IMR-90 (cell line): Measurements from ENCODE around the gene MUC21. TPM values are rescaled to one million over a fixed set of nuclear protein-coding genes. Genes with fewer than 3 reads are reported as not detected.

Source experiments
- ATAC-seq: fragments of 200-7000 bp; cut with Tn5 transposase; 2 replicates; pipeline ENCODE4 v1.9.1; 2020; ENCODE audit warnings: low read depth, mild to moderate bottlenecking, moderate library complexity
- BruUV-seq: library from RNA; stranded (reverse); fragments of 400-500 nt; replicated peaks from 2 replicates; lab custom pipeline; 2021; lab: Mats Ljungman, UMichigan
- CTCF ChIA-PET: fragments of 300-600 bp; formaldehyde crosslinking; extraction: SDS; loops from one replicate; lab custom pipeline; 2021; ENCODE audit warnings: antibody characterized with exemption; lab: Yijun Ruan, JAX
- POLR2A ChIA-PET: fragments of 300-600 bp; sonication (Branson Sonifier 250); formaldehyde crosslinking; loops from one replicate; lab custom pipeline; 2022; ENCODE audit warnings: antibody characterized with exemption; ENCODE audit not compliant: unreplicated experiment; lab: Charles Lee
- DNase-seq: peaks from one replicate; pipeline ENCODE4 v3.0.0; 2013
- H2AFZ ChIP-seq: replicated peaks from 2 replicates; pipeline ENCODE3; 2013; ENCODE audit warnings: low read length, mild to moderate bottlenecking; ENCODE audit not compliant: poor library complexity
- H2AK5ac ChIP-seq: 2 replicates; pipeline ENCODE4 v1.6.1; 2013; ENCODE audit warnings: low read depth, low read length, inconsistent platforms
- H2AK9ac ChIP-seq: replicated peaks from 2 replicates; pipeline ENCODE3; 2013; ENCODE audit warnings: mild to moderate bottlenecking, low read depth, low read length, moderate library complexity; ENCODE audit not compliant: poor library complexity
- H2BK120ac ChIP-seq: 2 replicates; pipeline ENCODE4 v1.6.1; 2013; ENCODE audit warnings: low read depth, low read length, inconsistent platforms
- H2BK15ac ChIP-seq: 3 replicates; pipeline ENCODE4 v1.6.1; 2013; ENCODE audit warnings: low read depth, low read length, inconsistent platforms
- H2BK20ac ChIP-seq: 2 replicates; pipeline ENCODE4 v1.6.1; 2013; ENCODE audit warnings: low read depth, mild to moderate bottlenecking, inconsistent platforms, low read length, moderate library complexity
- H2BK5ac ChIP-seq: 2 replicates; pipeline ENCODE4 v1.6.1; 2013; ENCODE audit warnings: mild to moderate bottlenecking, low read depth, low read length, inconsistent platforms; ENCODE audit not compliant: poor library complexity, severe bottlenecking
- H3K14ac ChIP-seq: replicated peaks from 2 replicates; pipeline ENCODE4 v1.6.1; 2013; ENCODE audit warnings: low read depth, low read length, inconsistent platforms
- H3K18ac ChIP-seq: 2 replicates; pipeline ENCODE4 v1.6.1; 2013; ENCODE audit warnings: low read depth, low read length, control low read depth
- H3K23ac ChIP-seq: 2 replicates; pipeline ENCODE4 v1.6.1; 2013; ENCODE audit warnings: low read depth, low read length, inconsistent platforms
- H3K27ac ChIP-seq: 2 replicates; pipeline ENCODE4 v1.5.1; 2013; ENCODE audit warnings: mild to moderate bottlenecking, control low read depth, low read length; ENCODE audit not compliant: insufficient read depth
- H3K27me3 ChIP-seq: 2 replicates; pipeline ENCODE4 v1.6.1; 2013; ENCODE audit warnings: low read length; ENCODE audit not compliant: control insufficient read depth, insufficient read depth
- H3K36me3 ChIP-seq: 2 replicates; pipeline ENCODE4 v1.6.1; 2013; ENCODE audit warnings: low read length, mixed read lengths; ENCODE audit not compliant: control insufficient read depth, insufficient read depth
- H3K4ac ChIP-seq: 2 replicates; pipeline ENCODE4 v1.6.1; 2013; ENCODE audit warnings: low read depth, low read length, inconsistent platforms
- H3K4me1 ChIP-seq: 2 replicates; pipeline ENCODE4 v1.6.1; 2013; ENCODE audit warnings: low read length, mixed read lengths; ENCODE audit not compliant: control insufficient read depth, insufficient read depth
- H3K4me2 ChIP-seq: 2 replicates; pipeline ENCODE4 v1.6.1; 2013; ENCODE audit warnings: low read depth, mild to moderate bottlenecking, control low read depth, low read length, moderate library complexity
- H3K4me3 ChIP-seq: 2 replicates; pipeline ENCODE4 v1.5.1; 2013; ENCODE audit warnings: low read depth, mild to moderate bottlenecking, control low read depth, low read length, moderate library complexity; ENCODE audit not compliant: insufficient read depth
- H3K56ac ChIP-seq: 2 replicates; pipeline ENCODE4 v1.6.1; 2013; ENCODE audit warnings: low read length, inconsistent platforms; ENCODE audit not compliant: insufficient read depth; ENCODE audit errors: extremely low read depth
- H3K79me1 ChIP-seq, 2 experiments: 2 replicates each; pipeline ENCODE4 v1.6.1; 2013; ENCODE audit warnings: low read length in 2 of 2, inconsistent platforms in 1 of 2, low read depth in 1 of 2
- H3K9ac ChIP-seq: 2 replicates; pipeline ENCODE4 v1.6.1; 2013; ENCODE audit warnings: low read depth, low read length, control low read depth
- H3K9me1 ChIP-seq: 2 replicates; pipeline ENCODE4 v1.6.1; 2013; ENCODE audit warnings: low read length, inconsistent platforms; ENCODE audit not compliant: insufficient read depth
- H3K9me3 ChIP-seq: 2 replicates; pipeline ENCODE4 v1.6.1; 2013; ENCODE audit warnings: low read length; ENCODE audit not compliant: control insufficient read depth, insufficient read depth
- H4K20me1 ChIP-seq: 2 replicates; pipeline ENCODE4 v1.6.1; 2013; ENCODE audit warnings: low read length, inconsistent platforms; ENCODE audit not compliant: insufficient read depth
- H4K5ac ChIP-seq: 2 replicates; pipeline ENCODE4 v1.6.1; 2013; ENCODE audit warnings: mild to moderate bottlenecking, low read depth, low read length, control low read depth
- H4K8ac ChIP-seq, 2 experiments: 2 replicates each; pipeline ENCODE4 v1.6.1; 2013; ENCODE audit warnings: low read depth in 2 of 2, low read length in 2 of 2, control low read depth in 1 of 2, inconsistent platforms in 1 of 2
- H4K91ac ChIP-seq: 2 replicates; pipeline ENCODE4 v1.6.1; 2013; ENCODE audit warnings: low read depth, low read length, inconsistent platforms; ENCODE audit not compliant: insufficient read depth
- CEBPB ChIP-seq: IDR thresholded peaks from 2 replicates; pipeline ENCODE4 v1.6.1; 2012; ENCODE audit warnings: low read depth, low read length, improper control_type of control experiment
- WGBS, 2 experiments: methylation state at CpG; one replicate each; pipeline versions ENCODE4 v1.1.5 to v1.1.7; 2013; ENCODE audit warnings: missing lambda C conversion rate in 2 of 2; ENCODE audit not compliant: insufficient read length in 1 of 2; ENCODE audit errors: extremely low coverage in 2 of 2; 5-methylcytosine and 5-hydroxymethylcytosine counted together
- dilution Hi-C: fragments of 300-500 bp; cut with HindIII; formaldehyde crosslinking; loops from one replicate; pipeline ENCODE4 v1.14.3; 2018; ENCODE audit warnings: low sequenced_read_pairs; ENCODE audit not compliant: unreplicated experiment
- in situ Hi-C: fragments of 300-500 bp; cut with MboI; formaldehyde crosslinking; loops from 3 replicates; pipeline ENCODE4 v1.14.3; 2019; ENCODE audit warnings: low sequenced_read_pairs, inconsistent platforms, mixed read lengths
- intact Hi-C: fragments of 100-400 bp; cut with micrococcal nuclease; formaldehyde crosslinking; loops from 2 replicates; pipeline ENCODE4 v1.10.0; 2022
- polyA plus RNA-seq, 3 experiments: library from polyadenylated mRNA; depleted of rRNA; stranded (reverse); fragments of >200 nt; gene quantifications; 2 replicates each; pipeline ENCODE4 v1.2.3, GENCODE V29; 2012; ENCODE audit warnings: low replicate concordance in 1 of 3
- total RNA-seq: library from RNA; depleted of rRNA; stranded (reverse); fragments of >200 nt; gene quantifications from 2 replicates; pipeline ENCODE4 v1.2.3, GENCODE V29; 2012

The MUC21 gene
- total and polyA plus RNA-seq, 2 of the 4 experiments (the other 2 are of a cell fraction) = not detected

- 0 out of 4 replicates have a peak overlapping the region, but pooled peaks of 1 of the 2 experiments have one; percentile 18 for H4K8ac ChIP-seq
- H3K27ac ChIP-seq = no peak overlapping the region
- no peak overlapping the region for H4K5ac ChIP-seq
- no peak overlapping the region for H2BK120ac ChIP-seq
- intact Hi-C loops = no loop called here
- no peak overlapping the region for H3K4me2 ChIP-seq
- BruUV-seq = no TSS peak
- H3K4me1 ChIP-seq = peaks cover 8% of the 10 kb centered on the region
- no peak overlapping the region for H2BK15ac ChIP-seq
- no peaks in the 10 kb centered on the region for H3K36me3 ChIP-seq
- DNase-seq (no peak), ATAC-seq (no peak)
- CTCF ChIA-PET = interaction anchor here (1.3 kb wide), 1 partner anchor 14 kb away, joined by 4 read pairs; no protein-coding TSS in a partner anchor
- no peak overlapping the region for H3K4me3 ChIP-seq
- H3K9me3 ChIP-seq = no peaks in the 10 kb centered on the region
- dilution Hi-C loops = no loop called here
- in situ Hi-C loops = no loop called here
- H3K79me1 ChIP-seq = no peaks in the 10 kb centered on the region
- 0 out of 2 replicates have a peak, but pooled peaks cover 6% of the 10 kb centered on the region for H3K27me3 ChIP-seq
- H3K9me1 ChIP-seq = peaks cover 9% of the 10 kb centered on the region; the same call in 1 of the 2 replicates
- H3K4ac ChIP-seq = no peak overlapping the region; the same call in 1 of the 2 replicates
- no peak overlapping the region for H2BK5ac ChIP-seq
- H2BK20ac ChIP-seq = no peak overlapping the region
- H3K9ac ChIP-seq = no peak overlapping the region
- 100% methylated on average over 1 of the region's 7 CpGs; no CpG with 5 or more reads in 1 of the 2 experiments for WGBS, 2 experiments
- H2AK9ac ChIP-seq = no peak overlapping the region
- POLR2A ChIA-PET = no interaction called here
- H3K14ac ChIP-seq = 0 out of 2 replicates have a peak overlapping the region, but pooled peaks have one; percentile 42
- H4K91ac ChIP-seq = no peak overlapping the region
- H2AFZ ChIP-seq = no peak overlapping the region
- no peak overlapping the region for H3K23ac ChIP-seq
- 0 out of 2 replicates have a peak overlapping the region, but pooled peaks have one; percentile 19 for H2AK5ac ChIP-seq
- TF ChIP-seq CEBPB = no peak
- no peaks in the 10 kb centered on the region for H4K20me1 ChIP-seq
- no peak overlapping the region for H3K18ac ChIP-seq
- no peak overlapping the region for H3K56ac ChIP-seq
Observed at GRCh38 chr6:31037169-31037568, 53.7 kb downstream of the MUC21 start.
